ENCODE measurements around the gene DBNDD1. TPM values are rescaled to one million over a fixed set of nuclear protein-coding genes. Genes with fewer than 3 reads are reported as not detected.

DBNDD1 gene
- total RNA-seq, 1 donor from 2014 or later = 77.8 TPM

- Mint-ChIP-seq H3K9me3 (ENCODE audit: unreplicated experiment) (peaks cover 21% of the 10 kb centered on the region), H3K27ac (ENCODE audit: unreplicated experiment) (no peak overlapping the region), H3K36me3 (ENCODE audit: unreplicated experiment) (peaks cover 22% of the 10 kb centered on the region), H3K4me3 (ENCODE audit: unreplicated experiment) (no peak overlapping the region), H3K27me3 (ENCODE audit: unreplicated experiment) (peaks cover 27% of the 10 kb centered on the region), H3K4me1 (ENCODE audit: low read depth, unreplicated experiment) (no peaks in the 10 kb centered on the region)
- no peak for TF ChIP-seq CTCF (IDR thresholded peaks at IDR 0.05; ENCODE audit: partially characterized antibody, unreplicated experiment)
- no peak for DNase-seq
Observed at GRCh38 chr16:90035902-90036301, 16.6 kb upstream of the DBNDD1 start.

- no peak overlapping the region for H3K27ac Mint-ChIP-seq (ENCODE audit: unreplicated experiment)
- peaks cover 20% of the 10 kb centered on the region for H3K9me3 Mint-ChIP-seq (ENCODE audit: unreplicated experiment)
- TF ChIP-seq CTCF (IDR thresholded peaks at IDR 0.05; ENCODE audit: partially characterized antibody, unreplicated experiment) = no peak
- H3K27me3 Mint-ChIP-seq (ENCODE audit: unreplicated experiment) = peaks cover 27% of the 10 kb centered on the region
- no peak overlapping the region for H3K4me3 Mint-ChIP-seq (ENCODE audit: unreplicated experiment)
- peaks cover 22% of the 10 kb centered on the region for H3K36me3 Mint-ChIP-seq (ENCODE audit: unreplicated experiment)
- DNase-seq = no peak
- H3K4me1 Mint-ChIP-seq (ENCODE audit: low read depth, unreplicated experiment) = no peaks in the 10 kb centered on the region
Observed at GRCh38 chr16:90034504-90034903, 15.2 kb upstream of the DBNDD1 start.

- no peaks in the 10 kb centered on the region for H3K4me1 Mint-ChIP-seq (ENCODE audit: low read depth, unreplicated experiment)
- H3K27ac Mint-ChIP-seq (ENCODE audit: unreplicated experiment) = peak overlapping the region; percentile 15
- no peak for TF ChIP-seq CTCF (IDR thresholded peaks at IDR 0.05; ENCODE audit: partially characterized antibody, unreplicated experiment)
- H3K27me3 Mint-ChIP-seq (ENCODE audit: unreplicated experiment) = peaks cover 24% of the 10 kb centered on the region
- DNase-seq = no peak
- peaks cover 22% of the 10 kb centered on the region for H3K36me3 Mint-ChIP-seq (ENCODE audit: unreplicated experiment)
- H3K9me3 Mint-ChIP-seq (ENCODE audit: unreplicated experiment) = peaks cover 20% of the 10 kb centered on the region
- H3K4me3 Mint-ChIP-seq (ENCODE audit: unreplicated experiment) = no peak overlapping the region
Observed at GRCh38 chr16:90033387-90033786, 14.1 kb upstream of the DBNDD1 start.

GRCh38 chr16:90032674-90033331 is 13.5 kb upstream of the DBNDD1 start:
- no peak for TF ChIP-seq CTCF (IDR thresholded peaks at IDR 0.05; ENCODE audit: partially characterized antibody, unreplicated experiment)
- DNase-seq = no peak
- peak overlapping the region; percentile 25 for H3K4me3 Mint-ChIP-seq (ENCODE audit: unreplicated experiment)
- peaks cover 24% of the 10 kb centered on the region for H3K27me3 Mint-ChIP-seq (ENCODE audit: unreplicated experiment)
- no peaks in the 10 kb centered on the region for H3K4me1 Mint-ChIP-seq (ENCODE audit: low read depth, unreplicated experiment)
- no peak overlapping the region for H3K27ac Mint-ChIP-seq (ENCODE audit: unreplicated experiment)
- peaks cover 22% of the 10 kb centered on the region for H3K36me3 Mint-ChIP-seq (ENCODE audit: unreplicated experiment)
- H3K9me3 Mint-ChIP-seq (ENCODE audit: unreplicated experiment) = peaks cover 20% of the 10 kb centered on the region

- peak; percentile 38 for DNase-seq
- H3K27me3 Mint-ChIP-seq (ENCODE audit: unreplicated experiment) = peaks cover 24% of the 10 kb centered on the region
- peak overlapping the region; percentile 33 for H3K4me3 Mint-ChIP-seq (ENCODE audit: unreplicated experiment)
- TF ChIP-seq CTCF (IDR thresholded peaks at IDR 0.05; ENCODE audit: partially characterized antibody, unreplicated experiment) = no peak
- peak overlapping the region; percentile 16 for H3K27ac Mint-ChIP-seq (ENCODE audit: unreplicated experiment)
- peaks cover 20% of the 10 kb centered on the region for H3K9me3 Mint-ChIP-seq (ENCODE audit: unreplicated experiment)
- peaks cover 21% of the 10 kb centered on the region for H3K36me3 Mint-ChIP-seq (ENCODE audit: unreplicated experiment)
- no peaks in the 10 kb centered on the region for H3K4me1 Mint-ChIP-seq (ENCODE audit: low read depth, unreplicated experiment)
Observed at GRCh38 chr16:90031931-90032673, 12.8 kb upstream of the DBNDD1 start.
